B cell (primary cell): ENCODE measurements around the gene CCDC88B. TPM values are rescaled to one million over a fixed set of nuclear protein-coding genes. Genes with fewer than 3 reads are reported as not detected.

Experiments
- ATAC-seq: fragments of 200-7000 bp; cut with Tn5 transposase; one replicate; pipeline ENCODE4 v1.10.0; 2021; ENCODE audit warnings: low read depth, mild to moderate bottlenecking, moderate number of reproducible peaks, moderate library complexity
- CTCF ChIA-PET: fragments of 350-600 bp; sonication (Branson Sonifier 250); formaldehyde crosslinking; loops from one replicate; lab custom pipeline; 2021; ENCODE audit warnings: antibody characterized with exemption, inconsistent platforms; lab: Charles Lee
- POLR2A ChIA-PET: fragments of 350-600 bp; sonication (Branson Sonifier 250); formaldehyde crosslinking; loops from one replicate; lab custom pipeline; 2021; ENCODE audit warnings: antibody characterized with exemption; lab: Charles Lee
- DNase-seq: peaks from one replicate; pipeline ENCODE4 v3.0.0; 2013
- H2AFZ ChIP-seq: 2 replicates; pipeline ENCODE4 v1.6.1; 2012; ENCODE audit warnings: mild to moderate bottlenecking, low read depth, low read length; ENCODE audit not compliant: insufficient read depth, poor library complexity, severe bottlenecking
- H3K27ac ChIP-seq, 2 donors: 1 replicate in 1 of 2; 2 replicates in 1 of 2; pipeline ENCODE4 v1.5.1; 2012 to 2013; ENCODE audit warnings: low read length in 2 of 2, mild to moderate bottlenecking in 2 of 2, moderate library complexity in 1 of 2
- H3K27me3 ChIP-seq, 4 experiments: fragments of 200-600 bp in 1 of 4; sonication (generic) in 1 of 4; replicated peaks in 1 of 4; 1 replicate in 2 of 4; 2 replicates in 2 of 4; pipeline versions ENCODE4 v1.6.1 to v1.7.0; 2013 to 2016; ENCODE audit warnings: low read length in 3 of 4, mild to moderate bottlenecking in 2 of 4, mixed read lengths in 1 of 4, moderate library complexity in 1 of 4; ENCODE audit not compliant: insufficient read depth in 4 of 4, control insufficient read depth in 3 of 4; ENCODE audit errors: control extremely low read depth in 1 of 4
- H3K36me3 ChIP-seq, 2 experiments: replicated peaks in 1 of 2; 1 replicate in 1 of 2; 2 replicates in 1 of 2; pipeline versions ENCODE4 v1.6.1 to v1.7.1; 2013; ENCODE audit warnings: low read length in 1 of 2; ENCODE audit not compliant: insufficient read depth in 2 of 2, control insufficient read depth in 1 of 2; ENCODE audit errors: control extremely low read depth in 1 of 2, extremely low read depth in 1 of 2
- H3K4me1 ChIP-seq, 2 donors: fragments of 200-600 bp in 1 of 2; sonication (generic) in 1 of 2; 1 replicate in 1 of 2; 2 replicates in 1 of 2; pipeline versions ENCODE4 v1.5.1 to v1.6.1; 2013 to 2017; ENCODE audit warnings: low read length in 2 of 2; ENCODE audit not compliant: control insufficient read depth in 2 of 2, insufficient read depth in 2 of 2
- H3K4me2 ChIP-seq: replicated peaks from 2 replicates; pipeline ENCODE3; 2012; ENCODE audit warnings: mild to moderate bottlenecking, low read depth, low read length; ENCODE audit not compliant: poor library complexity, severe bottlenecking
- H3K4me3 ChIP-seq, 5 experiments: fragments of 200-600 bp in 1 of 5; sonication (generic) in 1 of 5; 1 replicate in 3 of 5; 2 replicates in 2 of 5; pipeline versions ENCODE4 v1.5.1 to v1.7.0; 2011 to 2016; ENCODE audit warnings: low read length in 4 of 5, mild to moderate bottlenecking in 4 of 5, low read depth in 2 of 5, control low read depth in 1 of 5, moderate library complexity in 1 of 5; ENCODE audit not compliant: insufficient read depth in 1 of 5; ENCODE audit errors: control extremely low read depth in 1 of 5, extremely low read depth in 1 of 5
- H3K79me2 ChIP-seq: fragments of 200-600 bp; sonication (generic); one replicate; pipeline ENCODE4 v1.6.0; 2016; ENCODE audit warnings: low read length; ENCODE audit not compliant: control insufficient read depth, insufficient read depth
- H3K9ac ChIP-seq: fragments of 200-600 bp; sonication (generic); 2 replicates; pipeline ENCODE4 v1.6.1; 2017; ENCODE audit warnings: mild to moderate bottlenecking, low read length, moderate library complexity
- H3K9me3 ChIP-seq, 3 donors: one replicate each; pipeline versions ENCODE4 v1.6.1 to v1.7.1; 2013; ENCODE audit warnings: low read length in 2 of 3; ENCODE audit not compliant: control insufficient read depth in 2 of 3, insufficient read depth in 1 of 3; ENCODE audit errors: control extremely low read depth in 1 of 3
- H4K20me1 ChIP-seq: 2 replicates; pipeline ENCODE4 v1.6.0; 2012; ENCODE audit warnings: mild to moderate bottlenecking, low read length; ENCODE audit not compliant: insufficient read depth, control insufficient read depth, poor library complexity, severe bottlenecking
- H3K27ac Mint-ChIP-seq: one replicate; pipeline ENCODE4 v1.8.0; 2021; ENCODE audit warnings: mixed read lengths
- H3K27me3 Mint-ChIP-seq: one replicate; pipeline ENCODE4 v1.8.0; 2021; ENCODE audit warnings: mixed read lengths
- H3K4me1 Mint-ChIP-seq: one replicate; pipeline ENCODE4 v1.8.0; 2021; ENCODE audit warnings: mixed read lengths
- H3K4me3 Mint-ChIP-seq: one replicate; pipeline ENCODE4 v1.8.0; 2021; ENCODE audit warnings: mixed read lengths
- H3K9me3 Mint-ChIP-seq: one replicate; pipeline ENCODE4 v1.8.0; 2022; ENCODE audit warnings: mixed read lengths; ENCODE audit not compliant: insufficient read depth
- EZH2 ChIP-seq: IDR thresholded peaks from 2 replicates; pipeline ENCODE4 v1.6.1; 2012; ENCODE audit warnings: borderline replicate concordance, low read depth, mild to moderate bottlenecking, moderate library complexity, low read length; ENCODE audit not compliant: insufficient read depth, poor library complexity, severe bottlenecking
- WGBS: methylation state at CpG from one replicate; pipeline ENCODE4 v1.1.5; 2013; ENCODE audit warnings: missing lambda C conversion rate; ENCODE audit not compliant: insufficient coverage; 5-methylcytosine and 5-hydroxymethylcytosine counted together
- intact Hi-C: fragments of 100-400 bp; cut with micrococcal nuclease; formaldehyde crosslinking; loops from one replicate; pipeline ENCODE4 v1.10.0; 2022
- polyA plus RNA-seq: library from polyadenylated mRNA; depleted of rRNA; stranded (reverse); fragments of >200 nt; gene quantifications from 2 replicates; pipeline ENCODE4 v1.2.3, GENCODE V29; 2012
- total RNA-seq, 2 donors: library from RNA; stranded (reverse); fragments of 120-200 nt in 1 of 2; gene quantifications; 1 replicate in 1 of 2; 2 replicates in 1 of 2; pipeline versions ENCODE4 v1.2.3 to v1.2.4, GENCODE V29; 2013 to 2022
- TF ChIP-seq, protein P1 (sequence below): fragments of 200-600 bp; IDR thresholded peaks from one replicate; pipeline ENCODE4 v1.8.0; 2022; ENCODE audit warnings: antibody characterized with exemption, mild to moderate bottlenecking

The CCDC88B gene
- total and polyA plus RNA-seq, 2 donors (not counting 1 experiment from before 2014, with no cell fraction given) = 172 to 208 TPM

DNA sequence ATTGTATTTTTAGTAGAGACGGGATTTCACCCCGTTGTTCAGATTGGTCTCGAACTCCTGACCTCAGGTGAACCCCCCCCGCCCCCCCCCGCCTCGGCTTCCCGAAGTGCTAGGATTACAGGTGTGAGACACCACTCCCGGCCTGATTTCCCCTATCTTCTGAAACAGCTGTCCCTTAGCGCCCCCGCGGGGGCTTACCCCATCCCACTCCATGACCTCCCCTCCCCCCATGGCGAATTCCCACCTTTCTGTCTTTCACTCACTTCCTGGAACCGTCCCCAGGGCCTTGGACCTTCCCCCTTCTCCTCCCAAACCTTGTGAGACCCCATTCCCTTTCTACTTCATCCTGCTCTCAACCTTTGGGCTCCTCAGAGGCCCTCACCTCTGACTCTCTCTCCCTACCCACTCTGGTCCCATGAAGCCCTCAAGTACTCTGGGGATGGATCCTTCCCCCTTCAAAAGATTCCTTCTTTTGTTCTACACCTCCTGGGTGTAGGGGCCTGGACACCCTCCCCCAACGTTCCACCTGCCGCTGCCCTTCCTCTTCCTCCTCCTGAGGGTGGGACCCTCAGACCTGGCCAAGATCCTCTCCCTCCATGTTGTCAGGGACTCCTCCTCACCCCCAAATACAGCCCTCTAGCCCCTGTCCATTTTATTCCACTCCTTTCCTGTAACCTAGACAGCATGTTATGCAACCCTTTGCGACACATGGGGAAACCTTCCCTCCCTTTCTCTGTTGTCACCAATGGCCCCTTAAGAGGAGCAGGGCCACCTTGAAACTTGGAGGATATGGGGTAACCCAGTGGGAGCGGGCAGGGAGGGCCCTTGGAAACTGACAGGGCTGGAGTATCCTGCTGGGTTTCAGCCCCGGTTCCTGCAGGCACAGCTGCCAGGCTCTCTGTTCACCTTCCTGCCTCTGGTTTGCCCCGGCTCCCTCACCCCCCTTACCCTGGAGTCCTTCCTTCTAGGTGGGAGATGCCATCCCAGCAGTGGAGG lies 20.9 kb upstream of the CCDC88B start:
- peak overlapping the region; percentile 98 for H3K4me3 Mint-ChIP-seq

More for the DNA sequence above, 20.9 kb upstream of the CCDC88B start:
- Histone ChIP-seq H3K4me2 (peak overlapping the region; percentile 99), H4K20me1 (no peaks in the 10 kb centered on the region), H3K9me3 (no peaks in the 10 kb centered on the region), H2AFZ (peak overlapping the region; percentile 89), H3K9ac (peak overlapping the region; percentile 95), H3K4me1 (peaks cover 8 to 26% of the 10 kb centered on the region in 2 donors), H3K36me3 (peaks cover 0 to 29% of the 10 kb centered on the region in 2 experiments), H3K4me3 (peak overlapping the region; percentile 15 to 95 (median 76)), H3K27me3 (no peaks in the 10 kb centered on the region), H3K27ac (peak overlapping the region; percentile 99 to 100), H3K79me2 (peaks cover 5% of the 10 kb centered on the region)
- 30% methylated on average over 12 of the region's 19 CpGs for WGBS
- no peaks in the 10 kb centered on the region for H3K27me3 Mint-ChIP-seq
- peaks cover 30% of the 10 kb centered on the region for H3K4me1 Mint-ChIP-seq
- peak overlapping the region; percentile 100 for H3K27ac Mint-ChIP-seq
- CTCF ChIA-PET = interaction anchor here (1.5 to 4.7 kb wide), 8 partner anchors 14 to 482 kb away, joined by 4 to 188 read pairs (median 25); partner anchors contain the start of genes CCDC88B and RPS6KA4
- no peak for DNase-seq
- POLR2A ChIA-PET = interaction anchor here (0.5 to 2.6 kb wide), 8 partner anchors 12 to 134 kb away, joined by 4 to 50 read pairs (median 14); partner anchors contain the start of genes CCDC88B, ESRRA and FERMT3
- ATAC-seq = no peak
- intact Hi-C loops = loop anchor here (1.0 to 5.0 kb wide), 5 partner anchors 16 to 423 kb away; partner anchors contain the start of genes CCDC88B, RASGRP2 and RPS6KA4
- TF ChIP-seq EZH2 = no peak
- TF ChIP-seq, protein P1, sequence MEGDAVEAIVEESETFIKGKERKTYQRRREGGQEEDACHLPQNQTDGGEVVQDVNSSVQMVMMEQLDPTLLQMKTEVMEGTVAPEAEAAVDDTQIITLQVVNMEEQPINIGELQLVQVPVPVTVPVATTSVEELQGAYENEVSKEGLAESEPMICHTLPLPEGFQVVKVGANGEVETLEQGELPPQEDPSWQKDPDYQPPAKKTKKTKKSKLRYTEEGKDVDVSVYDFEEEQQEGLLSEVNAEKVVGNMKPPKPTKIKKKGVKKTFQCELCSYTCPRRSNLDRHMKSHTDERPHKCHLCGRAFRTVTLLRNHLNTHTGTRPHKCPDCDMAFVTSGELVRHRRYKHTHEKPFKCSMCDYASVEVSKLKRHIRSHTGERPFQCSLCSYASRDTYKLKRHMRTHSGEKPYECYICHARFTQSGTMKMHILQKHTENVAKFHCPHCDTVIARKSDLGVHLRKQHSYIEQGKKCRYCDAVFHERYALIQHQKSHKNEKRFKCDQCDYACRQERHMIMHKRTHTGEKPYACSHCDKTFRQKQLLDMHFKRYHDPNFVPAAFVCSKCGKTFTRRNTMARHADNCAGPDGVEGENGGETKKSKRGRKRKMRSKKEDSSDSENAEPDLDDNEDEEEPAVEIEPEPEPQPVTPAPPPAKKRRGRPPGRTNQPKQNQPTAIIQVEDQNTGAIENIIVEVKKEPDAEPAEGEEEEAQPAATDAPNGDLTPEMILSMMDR = no peak
- no peaks in the 10 kb centered on the region for H3K9me3 Mint-ChIP-seq
